Peyer's patch (tissue), 4 donors: ENCODE measurements around the gene RPL35A.

Experiments used
- POLR2A ChIP-seq, 2 donors: fragments of 450-650 bp; IDR thresholded peaks; one replicate each; pipeline ENCODE4 v1.5.1; 2017; ENCODE audit warnings: antibody characterized with exemption in 2 of 2, mild to moderate bottlenecking in 2 of 2, moderate library complexity in 2 of 2
- TF ChIP-seq, protein P1 (sequence below), 6 experiments: fragments of 450-650 bp in 4 of 6; fragments of 200-600 bp in 2 of 6; sonication (generic) in 1 of 6; IDR thresholded peaks; one replicate each; pipeline ENCODE4 v1.5.1; 2017 to 2019; ENCODE audit warnings: antibody characterized with exemption in 6 of 6, mild to moderate bottlenecking in 3 of 6, moderate library complexity in 1 of 6

DNA sequence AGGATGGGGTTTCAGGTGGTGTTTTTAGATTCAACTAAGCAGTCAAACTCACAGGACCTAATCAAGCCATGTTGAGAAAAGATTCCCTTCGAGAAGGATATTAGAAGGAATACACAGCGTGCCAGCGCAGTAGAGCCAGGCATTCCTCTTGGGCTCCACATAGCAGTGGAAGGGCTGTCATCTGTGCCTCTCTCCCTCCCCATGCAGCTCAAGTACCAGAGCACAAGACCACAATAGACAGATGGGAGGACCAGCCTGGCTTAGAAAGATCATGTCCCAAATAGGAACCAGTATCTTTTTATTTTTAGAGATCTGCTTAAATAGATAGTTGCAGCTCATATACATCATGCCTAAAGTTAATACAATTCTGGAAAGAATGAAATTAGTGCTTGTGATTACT is 47.9 kb downstream of the RPL35A start:
- TF ChIP-seq, protein P1, sequence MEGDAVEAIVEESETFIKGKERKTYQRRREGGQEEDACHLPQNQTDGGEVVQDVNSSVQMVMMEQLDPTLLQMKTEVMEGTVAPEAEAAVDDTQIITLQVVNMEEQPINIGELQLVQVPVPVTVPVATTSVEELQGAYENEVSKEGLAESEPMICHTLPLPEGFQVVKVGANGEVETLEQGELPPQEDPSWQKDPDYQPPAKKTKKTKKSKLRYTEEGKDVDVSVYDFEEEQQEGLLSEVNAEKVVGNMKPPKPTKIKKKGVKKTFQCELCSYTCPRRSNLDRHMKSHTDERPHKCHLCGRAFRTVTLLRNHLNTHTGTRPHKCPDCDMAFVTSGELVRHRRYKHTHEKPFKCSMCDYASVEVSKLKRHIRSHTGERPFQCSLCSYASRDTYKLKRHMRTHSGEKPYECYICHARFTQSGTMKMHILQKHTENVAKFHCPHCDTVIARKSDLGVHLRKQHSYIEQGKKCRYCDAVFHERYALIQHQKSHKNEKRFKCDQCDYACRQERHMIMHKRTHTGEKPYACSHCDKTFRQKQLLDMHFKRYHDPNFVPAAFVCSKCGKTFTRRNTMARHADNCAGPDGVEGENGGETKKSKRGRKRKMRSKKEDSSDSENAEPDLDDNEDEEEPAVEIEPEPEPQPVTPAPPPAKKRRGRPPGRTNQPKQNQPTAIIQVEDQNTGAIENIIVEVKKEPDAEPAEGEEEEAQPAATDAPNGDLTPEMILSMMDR (IDR thresholded peaks at IDR 0.05): no peak
- TF ChIP-seq POLR2A (IDR thresholded peaks at IDR 0.05): no peak
